HepG2 (cell line): ENCODE measurements around the gene DNAJC18. TPM values are rescaled to one million over a fixed set of nuclear protein-coding genes. Genes with fewer than 3 reads are reported as not detected.

ENCODE experiments used
- CSRNP1 ChIP-seq: sonication (generic); formaldehyde crosslinking; IDR thresholded peaks from 2 replicates; pipeline ENCODE4 v1.8.1; 2023; ENCODE audit warnings: mild to moderate bottlenecking, missing genetic modification reagents
- DBP ChIP-seq: sonication (generic); formaldehyde crosslinking; IDR thresholded peaks from 2 replicates; pipeline ENCODE4 v1.4.0; 2020; ENCODE audit warnings: missing genetic modification reagents; ENCODE audit errors: not compliant biosample characterization
- DMTF1 ChIP-seq: sonication (generic); formaldehyde crosslinking; IDR thresholded peaks from 2 replicates; pipeline ENCODE4 v1.4.0; 2020; ENCODE audit warnings: mild to moderate bottlenecking, missing genetic modification reagents
- HMGXB3 ChIP-seq: sonication (generic); formaldehyde crosslinking; IDR thresholded peaks from 2 replicates; pipeline ENCODE4 v1.4.0; 2020; ENCODE audit warnings: missing genetic modification reagents, borderline replicate concordance
- NFE2L2 ChIP-seq: fragments of 150-350 bp; IDR thresholded peaks from 2 replicates; pipeline ENCODE4 v1.6.1; 2014; ENCODE audit warnings: low read length
- NFYC ChIP-seq: IDR thresholded peaks from 2 replicates; pipeline ENCODE4 v1.6.1; 2016; ENCODE audit warnings: missing genetic modification reagents, missing compliant biosample characterization
- NKX3-1 ChIP-seq: sonication (generic); formaldehyde crosslinking; IDR thresholded peaks from 2 replicates; pipeline ENCODE4 v1.5.0; 2020; ENCODE audit warnings: missing genetic modification reagents
- RELA ChIP-seq: sonication (generic); formaldehyde crosslinking; IDR thresholded peaks from 2 replicates; pipeline ENCODE4 v1.4.0; 2020; ENCODE audit warnings: missing genetic modification reagents
- TCF7L2 ChIP-seq: IDR thresholded peaks from 2 replicates; pipeline ENCODE4 v1.6.1; 2011; ENCODE audit warnings: mild to moderate bottlenecking, low read depth, low read length, moderate library complexity
- TP53 ChIP-seq: sonication (generic); formaldehyde crosslinking; conservative IDR thresholded peaks from 2 replicates; pipeline ENCODE4 v1.4.0; 2020; ENCODE audit warnings: missing genetic modification reagents
- USF2 ChIP-seq, 2 experiments: sonication (generic) in 1 of 2; formaldehyde crosslinking in 1 of 2; IDR thresholded peaks; 2 replicates each; pipeline versions ENCODE4 v1.5.1 to v1.6.1; 2011 to 2020; ENCODE audit warnings: borderline replicate concordance in 1 of 2, low read depth in 1 of 2, low read length in 1 of 2, mild to moderate bottlenecking in 1 of 2, missing genetic modification reagents in 1 of 2, moderate library complexity in 1 of 2
- ZBTB14 ChIP-seq: sonication (generic); formaldehyde crosslinking; IDR thresholded peaks from 2 replicates; pipeline ENCODE4 v1.4.0; 2020; ENCODE audit warnings: missing genetic modification reagents
- ZFY ChIP-seq: sonication (generic); formaldehyde crosslinking; IDR thresholded peaks from 2 replicates; pipeline ENCODE4 v1.4.0; 2020; ENCODE audit warnings: missing genetic modification reagents
- ZNF138 ChIP-seq: sonication (generic); formaldehyde crosslinking; IDR thresholded peaks from 2 replicates; pipeline ENCODE4 v1.5.0; 2020; ENCODE audit warnings: mild to moderate bottlenecking, low read depth, missing genetic modification reagents
- ZNF724P ChIP-seq: sonication (generic); formaldehyde crosslinking; IDR thresholded peaks from 2 replicates; pipeline ENCODE4 v1.8.0; 2022; ENCODE audit warnings: missing genetic modification reagents, borderline replicate concordance
- polyA plus RNA-seq, 8 experiments: library from polyadenylated mRNA; depleted of rRNA in 3 of 8; stranded (reverse) in 7 of 8; unstranded in 1 of 8; fragments of >200 nt; fragmentation: Illumina TruSeq in 4 of 8; extraction: Trizol in 4 of 8; gene quantifications; 2 replicates each; pipeline versions ENCODE4 v1.2.1 to v1.2.3, GENCODE V29; 2011 to 2016; ENCODE audit warnings: low read depth in 4 of 8, missing spikeins in 1 of 8, mixed read lengths in 1 of 8; ENCODE audit not compliant: insufficient read depth in 1 of 8
- total RNA-seq, 5 experiments: library from RNA; depleted of rRNA; stranded (reverse); fragments of >200 nt; fragmentation: Illumina TruSeq; extraction: Trizol; gene quantifications; 2 replicates each; pipeline ENCODE4 v1.2.3, GENCODE V29; 2016; ENCODE audit warnings: low read depth in 1 of 5

The DNAJC18 gene
- total and polyA plus RNA-seq, 2 of the 13 experiments (the other 11 are each of a cell fraction or from before 2014, with no cell fraction given), result 6.5 to 6.6 TPM

GRCh38 chr5:139403787-139404483 is 35.4 kb downstream of the DNAJC18 start, which contains the start of gene SPATA24 (continued):
- no peak for TF ChIP-seq HMGXB3 (CRISPR knock-in tag)
- no peak for TF ChIP-seq USF2 (IDR thresholded peaks at IDR 0.05; ENCODE audit: low read depth, low read length)
- TF ChIP-seq USF2 (CRISPR knock-in tag; IDR thresholded peaks at IDR 0.05; ENCODE audit: borderline replicate concordance), result no peak
- TF ChIP-seq NFE2L2, result no peak
- no peak for TF ChIP-seq DBP (CRISPR knock-in tag)
- no peak for TF ChIP-seq TP53
- TF ChIP-seq ZBTB14, result no peak
- no peak for TF ChIP-seq CSRNP1 (CRISPR knock-in tag)
- 0 out of 2 replicates have a peak, but pooled peaks have one; percentile 14 for TF ChIP-seq ZNF138
- TF ChIP-seq NFYC, result peak; percentile 82
- peak; percentile 43; the same call in 1 of the 2 replicates for TF ChIP-seq ZFY
- 0 out of 2 replicates have a peak, but pooled peaks have one; percentile 26 for TF ChIP-seq NKX3-1
- TF ChIP-seq RELA, result no peak
- no peak for TF ChIP-seq TCF7L2
- TF ChIP-seq ZNF724P (CRISPR knock-in tag), result no peak
- no peak for TF ChIP-seq DMTF1
